AG09319 (cell line): ENCODE measurements around the gene FNDC10.

Experiments
- DNase-seq: peaks from one replicate; pipeline ENCODE4 v3.0.0-alpha.2; 2010; ENCODE audit warnings: low read depth; ENCODE audit errors: extremely low read depth
- CTCF ChIP-seq: IDR thresholded peaks from 2 replicates; pipeline ENCODE4 v1.5.1; 2011; ENCODE audit warnings: low read depth, mild to moderate bottlenecking, inconsistent platforms, low read length, moderate library complexity

FNDC10 gene

GRCh38 chr1:1605034-1605591 is 5.2 kb upstream of the FNDC10 start:
- no peak for DNase-seq

GRCh38 chr1:1604374-1605033 is 4.6 kb upstream of the FNDC10 start:
- DNase-seq: no peak
- TF ChIP-seq CTCF: no peak

More at GRCh38 chr1:1605034-1605591, 5.2 kb upstream of the FNDC10 start:
- no peak for TF ChIP-seq CTCF

GRCh38 chr1:1603671-1604373 is 3.9 kb upstream of the FNDC10 start:
- no peak for DNase-seq
- TF ChIP-seq CTCF: no peak

GRCh38 chr1:1602968-1603506 is 3.1 kb upstream of the FNDC10 start:
- DNase-seq: no peak
- TF ChIP-seq CTCF: no peak

GRCh38 chr1:1602304-1602967 is 2.5 kb upstream of the FNDC10 start:
- no peak for DNase-seq
- no peak for TF ChIP-seq CTCF

- TF ChIP-seq CTCF: no peak
- no peak for DNase-seq
These were observed 1.8 kb upstream of the FNDC10 start for GRCh38 chr1:1601564-1602303.
